CD1c-positive myeloid dendritic cell (primary cell): ENCODE results near the gene UBR3.
"Not testable (repeated sequence)": the region's sequence is repeated elsewhere in the genome, so short reads cannot be mapped to it uniquely, and the experiment has no call there.

Source experiments
- DNase-seq: peaks from one replicate; pipeline ENCODE4 v3.0.0-alpha.2; 2016; ENCODE audit errors: extremely low spot score

The UBR3 gene

DNA sequence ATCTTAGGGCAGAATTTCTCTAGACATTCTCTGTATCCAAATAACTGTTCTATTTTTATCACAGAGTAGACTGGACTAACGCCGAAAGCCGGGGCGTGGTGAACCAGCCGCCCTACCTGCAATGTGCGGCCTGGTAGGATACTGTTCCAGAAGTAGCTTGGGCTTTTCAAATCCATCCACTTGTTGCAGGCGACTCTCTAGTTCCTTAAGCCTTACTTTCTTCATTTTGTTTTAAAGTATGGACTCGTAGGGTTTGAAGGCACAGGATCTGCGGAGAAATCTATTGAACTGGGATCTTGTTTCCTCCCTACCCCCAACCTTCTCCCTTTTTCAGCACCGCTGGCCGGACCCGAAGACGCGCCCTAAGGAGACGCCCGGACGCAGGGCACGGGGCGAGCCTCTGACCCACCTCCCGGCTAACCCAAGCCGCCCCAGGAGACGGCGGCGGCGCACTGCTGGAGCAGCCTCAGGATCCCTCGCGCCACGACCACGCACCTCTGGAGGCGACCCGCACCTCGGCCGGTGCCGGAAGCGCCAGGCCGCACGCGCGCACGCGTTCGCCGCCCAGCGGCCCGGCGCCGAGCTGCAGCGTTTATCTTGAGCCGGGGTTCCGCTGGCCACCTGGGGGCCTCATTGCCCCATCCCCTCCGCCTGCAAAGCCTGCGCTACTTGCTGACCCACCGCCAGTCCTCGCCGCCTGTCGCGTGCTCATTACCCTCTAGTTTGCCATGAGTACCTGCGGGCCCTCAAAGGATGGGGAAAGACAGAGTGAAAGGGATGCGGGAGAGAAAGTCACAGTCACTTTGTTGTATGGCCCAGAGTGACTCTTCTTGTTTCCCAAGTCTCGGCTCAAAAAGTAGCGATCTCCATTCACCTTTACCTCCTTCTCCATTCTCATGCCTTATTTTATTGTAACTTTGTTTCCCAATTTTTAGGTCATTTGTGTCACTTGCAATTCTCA is 2.6 kb upstream of the UBR3 start, which contains the start of gene METTL5:
TSS of gene METTL5 (minus strand) at position 533 of the 961 bp plus-strand sequence. CDS start at position 225, 308 bp downstream.
- DNase-seq = peak; percentile 92

DNA sequence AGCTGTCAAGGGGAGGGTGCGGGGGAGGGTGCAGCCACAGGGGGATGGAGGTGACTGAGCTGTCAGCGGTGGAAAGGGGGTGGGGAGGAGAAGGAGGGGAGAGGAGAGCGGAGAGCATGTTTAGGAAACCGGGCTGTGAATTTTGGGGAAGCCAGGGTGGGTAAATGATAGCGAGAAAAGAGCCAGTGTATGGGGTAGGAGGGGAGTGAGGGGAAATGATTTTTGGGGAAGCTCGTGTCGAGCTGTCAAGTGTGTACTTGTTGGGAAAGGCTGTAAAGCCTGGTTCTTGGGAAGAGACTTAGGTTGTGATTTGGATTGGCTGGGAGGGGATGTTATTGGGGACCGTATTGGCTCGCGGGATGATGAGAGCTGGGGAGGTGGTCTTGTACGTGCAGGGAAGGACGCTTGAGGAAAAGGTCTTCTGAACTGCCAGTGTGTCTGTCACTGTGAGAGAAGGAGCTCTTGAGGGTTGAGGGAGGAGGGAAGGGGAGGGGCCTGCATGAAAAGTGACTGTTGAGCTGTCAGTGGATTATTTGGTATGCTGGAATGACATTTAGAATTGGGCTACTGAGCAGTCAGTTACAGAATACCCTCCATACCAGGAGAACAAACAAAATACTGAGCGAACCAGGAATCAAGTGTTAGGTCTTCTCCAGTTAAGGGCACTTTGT is 1.0 kb downstream of the UBR3 start:
- peak; percentile 57 for DNase-seq

DNA sequence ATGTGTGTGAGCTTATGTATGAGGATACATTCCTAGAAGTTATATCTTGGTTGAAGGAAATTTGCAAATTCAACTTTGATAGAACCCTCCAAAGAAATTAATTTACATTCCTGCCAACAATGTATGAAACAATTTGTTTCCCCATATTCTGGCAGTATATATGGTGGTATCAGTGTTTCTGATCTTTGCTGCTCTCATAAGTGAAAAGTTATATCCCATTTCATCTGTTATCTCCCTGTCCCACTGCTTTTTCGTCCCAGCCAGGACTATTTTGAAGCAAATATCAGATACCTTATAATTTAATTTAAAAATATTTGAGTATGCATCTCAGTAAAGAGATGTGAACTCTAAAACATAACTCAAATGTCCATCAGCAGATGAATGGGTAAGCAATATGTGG is 7.1 kb downstream of the UBR3 start:
- DNase-seq = no peak

DNA sequence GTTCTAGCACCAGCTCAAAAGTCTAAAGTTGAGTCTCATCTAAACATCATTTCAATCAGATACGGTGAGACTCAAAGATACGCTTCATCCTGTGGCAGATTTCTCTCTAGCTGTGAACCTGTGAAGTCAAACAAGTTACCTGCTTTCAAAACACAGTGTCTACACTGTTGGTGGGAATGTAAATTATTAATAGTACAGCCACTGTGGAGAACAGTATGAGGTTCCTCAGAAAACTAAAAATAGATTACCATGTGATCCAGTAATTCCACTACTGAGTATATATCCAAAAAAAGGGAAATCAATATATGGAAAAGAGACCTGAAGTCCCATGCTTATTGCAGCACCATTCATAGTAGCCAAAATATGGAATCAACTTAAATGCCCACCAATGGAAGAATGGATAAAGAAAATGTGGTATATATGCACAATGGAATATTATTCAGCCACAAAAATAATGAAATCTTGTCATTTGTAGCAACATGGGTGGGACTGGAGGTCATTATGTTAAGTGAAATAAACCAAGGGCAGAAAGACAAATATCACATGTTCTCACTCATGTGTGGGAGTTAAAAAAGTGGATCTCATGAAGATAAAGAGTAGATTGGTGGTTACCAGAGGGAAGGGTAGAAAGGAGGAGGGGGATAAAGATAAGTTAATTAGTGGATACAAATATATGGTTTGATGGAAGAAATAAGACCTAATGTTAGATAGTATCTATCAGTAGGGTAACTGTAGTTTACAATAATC is 11.7 kb downstream of the UBR3 start:
- DNase-seq = no peak

DNA sequence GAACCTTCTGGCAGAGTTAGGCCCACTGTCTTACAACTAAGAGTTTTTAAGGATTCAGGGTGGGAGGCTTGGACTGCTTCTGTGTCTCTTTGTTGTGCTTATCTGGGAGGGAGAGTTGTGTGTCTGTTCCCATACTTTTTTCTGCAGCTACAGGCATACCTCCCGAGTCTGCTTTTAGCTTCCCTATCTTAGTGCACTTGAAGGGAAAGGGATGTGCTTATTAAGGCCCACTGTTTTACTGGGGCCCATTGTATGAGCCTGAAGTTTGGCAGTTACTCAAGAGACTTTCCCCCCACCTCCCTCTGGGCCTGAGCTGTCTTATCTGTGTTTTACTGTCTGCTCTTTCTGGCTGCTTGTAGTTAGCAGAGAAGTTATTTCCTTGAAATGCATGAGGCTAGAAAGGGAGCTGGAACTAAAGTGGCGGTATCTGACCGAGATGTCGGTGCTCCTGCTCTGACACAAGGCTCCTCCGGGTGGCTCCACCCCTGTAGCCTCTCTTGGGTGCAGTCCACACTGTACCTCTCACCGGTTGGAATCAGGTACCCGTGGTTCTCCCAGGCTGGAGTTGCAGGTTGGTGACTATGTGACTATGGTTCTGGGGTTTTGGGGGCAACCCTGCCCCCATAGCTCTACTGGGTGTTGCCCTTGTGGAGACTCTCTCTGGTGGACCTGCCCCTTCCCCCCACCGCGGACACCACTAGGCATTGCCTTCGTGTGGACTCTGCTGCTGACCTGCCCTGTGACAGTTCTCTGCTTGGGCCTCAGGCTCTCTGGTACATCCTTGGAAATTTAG is 12.9 kb downstream of the UBR3 start:
- DNase-seq = no peak

DNA sequence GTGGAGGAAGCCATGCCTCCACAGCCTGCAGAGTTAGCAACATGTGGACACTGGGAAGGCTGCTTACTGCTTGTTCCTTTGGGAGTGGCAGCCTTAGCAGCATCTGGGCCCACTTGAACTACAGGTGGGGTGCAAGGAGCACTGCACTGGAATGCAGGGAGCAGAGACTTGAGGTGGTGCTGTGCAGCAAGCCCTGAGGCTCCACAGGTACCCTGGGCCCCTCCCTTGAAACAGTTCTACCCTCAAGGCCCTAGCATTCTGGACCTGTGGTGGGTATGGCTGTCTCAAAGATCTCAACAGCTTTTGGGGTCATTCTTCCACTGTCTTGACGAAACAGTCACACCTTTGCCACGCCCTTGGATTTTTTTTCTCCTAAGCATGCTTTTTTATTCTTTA is 13.5 kb downstream of the UBR3 start:
- DNase-seq = no peak

DNA sequence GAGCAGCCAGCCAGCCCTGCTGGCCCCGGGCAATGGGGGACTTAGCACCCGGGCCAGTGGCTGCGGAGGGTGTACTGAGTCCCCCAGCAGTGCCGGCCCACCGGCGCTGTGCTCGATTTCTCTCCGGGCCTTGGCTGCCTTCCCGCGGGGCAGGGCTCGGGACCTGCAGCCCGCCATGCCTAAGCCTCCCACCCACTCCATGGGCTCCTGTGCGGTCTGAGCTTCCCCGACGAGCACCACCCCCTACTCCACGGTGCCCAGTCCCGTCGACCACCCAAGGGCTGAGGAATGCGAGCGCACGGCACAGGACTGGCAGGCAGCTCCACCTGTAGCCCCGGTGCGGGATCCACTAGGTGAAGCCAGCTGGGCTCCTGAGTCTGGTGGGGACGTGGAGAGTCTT is 14.4 kb downstream of the UBR3 start:
- not testable (repeated sequence) for DNase-seq

DNA sequence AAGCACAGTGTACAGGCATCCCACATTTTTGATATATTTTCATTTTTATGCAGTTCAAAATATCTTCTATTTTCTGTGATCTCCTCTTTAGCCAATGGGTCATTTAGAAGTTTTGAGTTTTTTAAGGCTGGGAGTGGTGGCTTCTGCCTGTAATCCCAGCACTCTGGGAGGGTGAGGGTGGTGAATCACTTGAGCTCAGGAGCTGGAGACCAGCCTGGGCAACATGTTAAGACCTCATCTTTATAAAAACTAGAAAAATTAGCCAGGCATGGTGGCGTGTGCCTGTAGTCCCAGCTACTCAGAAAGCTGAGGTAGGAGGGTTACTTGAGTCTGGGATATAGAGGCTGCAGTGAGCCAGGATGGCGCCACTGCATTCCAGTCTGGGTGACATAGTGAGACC is 17.8 kb downstream of the UBR3 start:
- no peak for DNase-seq

DNA sequence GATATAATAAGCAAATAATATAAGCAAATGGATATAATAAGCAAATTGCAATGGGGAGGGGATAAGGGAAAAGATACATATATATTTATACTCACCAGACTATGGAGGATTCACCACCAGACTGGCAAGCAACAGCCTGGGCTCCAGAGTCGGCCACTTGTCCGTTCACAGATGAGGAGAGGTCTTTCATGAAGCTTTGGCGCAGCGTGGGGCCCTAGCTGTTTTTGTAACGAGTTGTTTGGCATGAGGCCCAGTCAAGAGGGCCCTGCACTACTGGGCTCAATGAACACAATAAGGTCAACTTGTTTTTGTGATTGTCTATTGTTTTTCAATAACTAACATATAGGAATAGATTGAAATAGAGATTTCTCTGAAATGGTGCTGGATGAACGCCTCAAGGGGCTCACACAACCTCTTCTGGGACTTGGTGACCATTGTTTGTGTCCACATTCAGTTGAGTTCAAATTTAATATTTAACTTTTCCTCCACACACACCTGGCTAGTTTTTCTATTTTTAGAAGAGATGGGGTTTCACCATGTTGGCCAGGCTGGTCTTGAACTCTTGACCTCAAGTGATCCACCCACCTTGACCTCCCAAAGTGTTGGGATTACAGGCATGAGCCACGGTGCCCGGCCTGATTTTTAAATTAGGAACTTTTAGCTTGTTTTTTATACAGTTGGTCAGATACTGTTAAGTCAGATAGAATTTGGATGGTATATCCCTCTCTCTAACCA is 21.9 kb downstream of the UBR3 start:
- not testable (repeated sequence) for DNase-seq

DNA sequence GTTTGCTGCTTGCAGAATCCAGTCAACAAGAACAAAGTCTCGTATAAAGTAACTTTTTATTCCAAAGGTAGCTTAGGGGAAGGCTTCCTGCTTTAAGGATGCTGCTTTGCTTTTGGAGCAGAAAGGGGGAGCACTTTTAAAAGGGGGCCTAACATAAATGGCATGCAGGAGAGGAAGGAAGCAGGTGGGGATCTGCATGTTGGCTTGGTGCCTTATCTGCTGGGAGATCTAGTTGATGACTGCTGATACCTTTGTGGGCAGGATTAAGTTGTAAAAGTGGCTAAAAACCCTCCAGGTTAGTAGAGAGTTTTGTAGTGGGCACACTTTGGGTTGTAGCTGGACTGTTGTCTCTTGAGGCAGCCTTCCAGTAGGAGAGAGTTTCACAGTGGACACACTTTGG is 22.5 kb downstream of the UBR3 start:
- no peak for DNase-seq

DNA sequence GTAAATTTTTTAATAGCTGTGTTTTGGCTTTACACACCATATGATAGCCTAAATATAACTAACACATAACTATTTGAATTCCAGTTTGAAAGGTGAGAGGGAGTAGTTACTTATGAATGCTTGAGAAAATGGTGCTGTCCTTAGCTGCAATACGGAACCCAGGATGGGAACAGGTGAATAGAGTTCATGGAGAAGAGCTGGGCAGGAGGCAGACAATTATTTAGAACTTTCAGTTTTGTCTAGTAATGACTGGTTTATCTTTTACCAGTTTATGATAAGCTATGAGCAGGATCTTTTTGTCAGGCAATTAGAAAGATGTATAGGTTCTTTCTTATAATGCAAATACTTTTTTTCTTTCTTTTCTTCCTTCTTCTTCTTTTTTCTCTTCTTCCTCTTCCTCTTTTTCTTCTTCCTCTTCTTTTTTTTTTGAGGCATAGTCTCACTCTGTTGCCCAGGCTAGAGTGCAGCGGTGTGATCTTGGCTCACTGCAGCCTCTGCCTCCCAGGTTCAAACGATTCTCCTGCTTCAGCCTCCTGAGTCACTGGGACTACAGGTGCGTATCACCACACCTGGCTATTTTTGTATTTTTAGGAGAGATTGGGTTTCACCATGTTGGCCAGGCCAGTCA is 25.9 kb downstream of the UBR3 start:
- DNase-seq = no peak

DNA sequence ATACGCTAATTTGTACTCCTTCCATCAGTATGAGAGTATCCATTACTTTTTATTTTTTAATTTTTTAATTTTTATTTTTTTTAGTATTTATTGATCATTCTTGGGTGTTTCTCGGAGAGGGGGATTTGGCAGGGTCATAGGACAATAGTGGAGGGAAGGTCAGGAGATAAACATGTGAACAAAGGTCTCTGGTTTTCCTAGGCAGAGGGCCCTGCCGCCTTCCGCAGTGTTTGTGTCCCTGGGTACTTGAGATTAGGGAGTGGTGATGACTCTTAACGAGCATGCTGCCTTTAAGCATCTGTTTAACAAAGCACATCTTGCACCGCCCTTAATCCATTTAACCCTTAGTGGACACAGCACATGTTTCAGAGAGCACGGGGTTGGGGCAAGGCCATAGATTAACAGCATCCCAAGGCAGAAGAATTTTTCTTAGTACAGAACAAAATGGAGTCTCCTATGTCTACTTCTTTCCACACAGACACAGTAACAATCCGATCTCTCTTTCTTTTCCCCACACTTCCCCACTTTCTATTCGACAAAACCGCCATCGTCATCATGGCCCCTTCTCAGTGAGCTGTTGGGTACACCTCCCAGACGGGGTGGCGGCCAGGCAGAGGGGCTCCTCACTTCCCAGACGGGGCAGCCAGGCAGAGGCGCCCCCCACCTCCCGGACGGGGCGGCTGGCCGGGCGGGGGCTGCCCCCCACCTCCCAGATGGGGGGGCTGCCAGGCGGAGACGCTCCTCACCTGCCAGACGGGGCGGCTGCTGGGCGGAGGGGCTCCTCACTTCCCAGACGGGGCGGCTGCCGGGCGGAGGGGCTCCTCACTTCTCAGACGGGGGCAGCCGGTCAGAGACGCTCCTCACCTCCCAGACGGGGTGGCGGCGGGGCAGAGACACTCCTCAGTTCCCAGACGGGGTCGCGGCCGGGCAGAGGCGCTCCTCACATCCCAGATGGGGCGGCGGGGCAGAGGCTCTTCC is 28.3 kb downstream of the UBR3 start:
- not testable (repeated sequence) for DNase-seq

DNA sequence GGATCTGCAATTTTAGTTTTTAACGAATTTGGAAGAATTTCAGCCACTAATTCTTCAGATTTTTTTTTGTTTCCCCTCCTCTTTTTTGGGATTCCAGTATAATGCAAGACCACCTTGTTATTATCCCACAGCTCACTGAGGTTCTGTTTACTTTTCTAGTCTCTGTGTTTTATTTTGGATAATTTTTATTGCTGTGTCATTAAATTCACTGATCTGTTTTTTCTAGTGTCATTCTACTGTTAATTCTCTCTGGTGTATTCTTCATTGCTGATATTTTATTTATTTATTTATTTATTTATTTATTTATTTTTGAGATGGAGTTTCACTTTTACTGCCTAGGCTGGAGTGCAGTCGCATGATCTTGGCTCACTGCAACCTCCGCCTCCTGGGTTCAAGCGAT is 32.2 kb downstream of the UBR3 start:
- DNase-seq = no peak

DNA sequence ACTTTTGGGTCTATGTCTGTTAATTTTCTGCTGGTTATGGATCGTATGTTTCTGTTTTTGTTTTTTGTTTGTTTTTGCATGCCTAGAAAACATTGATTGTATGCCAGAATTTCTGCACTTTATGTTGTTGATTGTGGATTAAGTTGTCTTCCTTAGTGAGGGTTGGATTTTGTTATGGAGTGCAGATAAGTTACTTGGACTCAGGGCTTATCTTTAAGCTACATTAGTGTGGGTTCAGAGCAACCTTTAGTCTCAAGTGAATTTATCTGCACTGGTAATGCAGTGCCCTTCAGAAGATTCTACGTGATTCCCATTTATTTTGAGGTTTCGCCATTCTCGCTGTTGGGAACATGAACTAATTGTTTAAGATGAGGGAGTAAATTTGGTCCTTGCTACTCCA is 32.9 kb downstream of the UBR3 start:
- no peak for DNase-seq

DNA sequence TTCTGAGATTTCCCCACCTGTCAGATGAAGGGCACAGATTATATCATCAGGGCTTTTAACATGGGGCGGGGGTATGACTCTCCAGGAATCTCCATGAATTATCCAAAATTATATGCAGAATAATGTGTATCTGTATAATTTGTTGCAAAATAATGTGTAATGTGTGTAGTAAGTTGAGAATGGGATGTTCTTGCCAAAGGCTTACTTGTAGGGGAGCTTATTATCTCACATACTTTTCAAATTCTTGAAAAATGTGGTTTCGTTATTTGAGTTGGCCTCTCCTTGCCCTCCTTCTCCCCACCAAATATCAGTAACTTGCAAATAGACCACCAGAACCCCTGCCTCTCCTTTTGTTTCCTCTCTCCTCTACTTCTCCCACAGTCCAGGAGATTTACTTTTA is 35.6 kb downstream of the UBR3 start:
- no peak for DNase-seq

DNA sequence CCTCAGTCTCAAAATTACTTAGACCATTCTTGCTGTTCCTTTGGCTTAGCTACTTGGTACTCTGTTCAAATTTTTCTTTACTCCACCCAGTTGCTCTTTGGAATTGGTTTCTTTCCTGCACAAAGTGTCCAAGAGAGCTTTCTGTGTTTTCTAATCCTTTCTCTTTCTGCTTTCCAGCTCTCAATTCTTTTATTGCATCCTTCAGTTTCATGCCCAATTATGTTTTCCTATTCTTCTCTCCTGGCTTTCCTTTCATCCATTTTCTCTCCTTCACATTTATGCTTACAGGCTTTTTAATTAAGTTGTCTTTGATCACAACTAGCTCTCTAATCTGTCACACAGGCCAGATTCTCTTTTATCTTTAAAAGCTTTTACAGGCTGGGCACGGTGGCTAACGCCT is 38.2 kb downstream of the UBR3 start:
- no peak for DNase-seq

DNA sequence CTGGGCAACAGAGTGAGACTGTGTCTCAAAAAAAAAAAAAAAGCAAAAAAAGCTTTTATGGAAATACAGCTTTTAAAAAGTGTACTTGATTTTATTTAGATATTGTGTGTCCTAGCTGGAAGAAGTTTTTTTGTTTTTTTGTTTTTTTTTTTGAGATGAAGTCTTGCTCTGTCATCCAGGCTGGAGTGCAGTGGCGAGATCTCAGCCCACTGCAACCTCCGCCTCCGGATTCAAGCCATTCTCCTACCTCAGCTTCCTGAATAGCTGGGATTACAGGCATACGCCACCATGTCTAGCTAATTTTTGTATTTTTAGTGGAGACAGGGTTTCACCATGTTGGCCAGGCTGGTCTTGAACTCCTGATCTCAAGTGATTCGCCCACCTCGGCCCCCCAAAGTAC is 39.0 kb downstream of the UBR3 start:
- not testable (repeated sequence) for DNase-seq

DNA sequence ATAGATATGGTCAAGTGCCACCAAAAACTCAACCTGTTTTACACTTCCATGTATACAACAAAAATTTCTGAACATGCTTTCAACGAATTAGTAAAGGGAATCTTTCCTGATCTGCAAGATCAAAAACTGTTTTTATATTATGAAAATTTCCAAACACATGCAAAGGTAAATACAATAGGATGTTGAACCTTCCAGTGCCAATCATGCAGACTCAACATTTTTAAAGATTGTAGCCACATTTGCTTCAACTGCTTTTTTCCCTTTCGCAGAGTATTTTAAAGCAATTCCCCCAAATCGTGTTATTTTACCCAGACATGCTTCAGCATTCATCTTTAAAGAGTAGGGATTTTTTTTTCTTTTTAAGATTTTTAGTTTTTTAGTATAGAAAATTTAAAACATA is 40.3 kb downstream of the UBR3 start:
- no peak for DNase-seq

DNA sequence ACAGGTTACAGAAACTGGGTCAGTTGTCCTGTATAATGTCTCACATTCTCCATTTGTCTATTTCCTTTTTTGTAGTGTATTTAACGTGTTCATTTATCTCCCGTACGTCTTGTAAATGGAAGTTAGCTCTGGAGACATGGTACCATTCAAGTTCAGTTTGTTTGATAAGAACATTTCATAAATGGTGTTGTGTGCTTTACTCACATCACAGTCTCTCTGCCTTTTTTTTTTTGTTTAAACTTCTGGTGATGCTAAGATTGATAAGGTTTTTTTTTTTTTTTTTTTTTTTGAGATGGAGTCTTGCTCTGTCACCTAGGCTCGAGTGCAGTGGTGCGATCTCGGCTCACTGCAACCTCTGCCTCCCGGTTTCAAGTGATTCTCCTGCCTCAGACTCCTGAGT is 41.7 kb downstream of the UBR3 start:
- no peak for DNase-seq
